IMR-90 (cell line): ENCODE results near the gene PPP1R13B. TPM values are rescaled to one million over a fixed set of nuclear protein-coding genes. Genes with fewer than 3 reads are reported as not detected.

ENCODE experiments used
- ATAC-seq: fragments of 200-7000 bp; cut with Tn5 transposase; 2 replicates; pipeline ENCODE4 v1.9.1; 2020; ENCODE audit warnings: low read depth, mild to moderate bottlenecking, moderate library complexity
- BruUV-seq: library from RNA; stranded (reverse); fragments of 400-500 nt; replicated peaks from 2 replicates; lab custom pipeline; 2021; lab: Mats Ljungman, UMichigan
- CTCF ChIA-PET: fragments of 300-600 bp; formaldehyde crosslinking; extraction: SDS; loops from one replicate; lab custom pipeline; 2021; ENCODE audit warnings: antibody characterized with exemption; lab: Yijun Ruan, JAX
- POLR2A ChIA-PET: fragments of 300-600 bp; sonication (Branson Sonifier 250); formaldehyde crosslinking; loops from one replicate; lab custom pipeline; 2022; ENCODE audit warnings: antibody characterized with exemption; ENCODE audit not compliant: unreplicated experiment; lab: Charles Lee
- DNase-seq: peaks from one replicate; pipeline ENCODE4 v3.0.0; 2013
- H2AFZ ChIP-seq: replicated peaks from 2 replicates; pipeline ENCODE3; 2013; ENCODE audit warnings: low read length, mild to moderate bottlenecking; ENCODE audit not compliant: poor library complexity
- H2AK5ac ChIP-seq: 2 replicates; pipeline ENCODE4 v1.6.1; 2013; ENCODE audit warnings: low read depth, low read length, inconsistent platforms
- H2AK9ac ChIP-seq: replicated peaks from 2 replicates; pipeline ENCODE3; 2013; ENCODE audit warnings: mild to moderate bottlenecking, low read depth, low read length, moderate library complexity; ENCODE audit not compliant: poor library complexity
- H2BK120ac ChIP-seq: 2 replicates; pipeline ENCODE4 v1.6.1; 2013; ENCODE audit warnings: low read depth, low read length, inconsistent platforms
- H2BK15ac ChIP-seq: 3 replicates; pipeline ENCODE4 v1.6.1; 2013; ENCODE audit warnings: low read depth, low read length, inconsistent platforms
- H2BK20ac ChIP-seq: 2 replicates; pipeline ENCODE4 v1.6.1; 2013; ENCODE audit warnings: low read depth, mild to moderate bottlenecking, inconsistent platforms, low read length, moderate library complexity
- H2BK5ac ChIP-seq: 2 replicates; pipeline ENCODE4 v1.6.1; 2013; ENCODE audit warnings: mild to moderate bottlenecking, low read depth, low read length, inconsistent platforms; ENCODE audit not compliant: poor library complexity, severe bottlenecking
- H3K14ac ChIP-seq: replicated peaks from 2 replicates; pipeline ENCODE4 v1.6.1; 2013; ENCODE audit warnings: low read depth, low read length, inconsistent platforms
- H3K18ac ChIP-seq: 2 replicates; pipeline ENCODE4 v1.6.1; 2013; ENCODE audit warnings: low read depth, low read length, control low read depth
- H3K23ac ChIP-seq: 2 replicates; pipeline ENCODE4 v1.6.1; 2013; ENCODE audit warnings: low read depth, low read length, inconsistent platforms
- H3K27ac ChIP-seq: 2 replicates; pipeline ENCODE4 v1.5.1; 2013; ENCODE audit warnings: mild to moderate bottlenecking, control low read depth, low read length; ENCODE audit not compliant: insufficient read depth
- H3K27me3 ChIP-seq: 2 replicates; pipeline ENCODE4 v1.6.1; 2013; ENCODE audit warnings: low read length; ENCODE audit not compliant: control insufficient read depth, insufficient read depth
- H3K36me3 ChIP-seq: 2 replicates; pipeline ENCODE4 v1.6.1; 2013; ENCODE audit warnings: low read length, mixed read lengths; ENCODE audit not compliant: control insufficient read depth, insufficient read depth
- H3K4ac ChIP-seq: 2 replicates; pipeline ENCODE4 v1.6.1; 2013; ENCODE audit warnings: low read depth, low read length, inconsistent platforms
- H3K4me1 ChIP-seq: 2 replicates; pipeline ENCODE4 v1.6.1; 2013; ENCODE audit warnings: low read length, mixed read lengths; ENCODE audit not compliant: control insufficient read depth, insufficient read depth
- H3K4me2 ChIP-seq: 2 replicates; pipeline ENCODE4 v1.6.1; 2013; ENCODE audit warnings: low read depth, mild to moderate bottlenecking, control low read depth, low read length, moderate library complexity
- H3K4me3 ChIP-seq: 2 replicates; pipeline ENCODE4 v1.5.1; 2013; ENCODE audit warnings: low read depth, mild to moderate bottlenecking, control low read depth, low read length, moderate library complexity; ENCODE audit not compliant: insufficient read depth
- H3K56ac ChIP-seq: 2 replicates; pipeline ENCODE4 v1.6.1; 2013; ENCODE audit warnings: low read length, inconsistent platforms; ENCODE audit not compliant: insufficient read depth; ENCODE audit errors: extremely low read depth
- H3K79me1 ChIP-seq, 2 experiments: 2 replicates each; pipeline ENCODE4 v1.6.1; 2013; ENCODE audit warnings: low read length in 2 of 2, inconsistent platforms in 1 of 2, low read depth in 1 of 2
- H3K9ac ChIP-seq: 2 replicates; pipeline ENCODE4 v1.6.1; 2013; ENCODE audit warnings: low read depth, low read length, control low read depth
- H3K9me1 ChIP-seq: 2 replicates; pipeline ENCODE4 v1.6.1; 2013; ENCODE audit warnings: low read length, inconsistent platforms; ENCODE audit not compliant: insufficient read depth
- H3K9me3 ChIP-seq: 2 replicates; pipeline ENCODE4 v1.6.1; 2013; ENCODE audit warnings: low read length; ENCODE audit not compliant: control insufficient read depth, insufficient read depth
- H4K20me1 ChIP-seq: 2 replicates; pipeline ENCODE4 v1.6.1; 2013; ENCODE audit warnings: low read length, inconsistent platforms; ENCODE audit not compliant: insufficient read depth
- H4K5ac ChIP-seq: 2 replicates; pipeline ENCODE4 v1.6.1; 2013; ENCODE audit warnings: mild to moderate bottlenecking, low read depth, low read length, control low read depth
- H4K8ac ChIP-seq, 2 experiments: 2 replicates each; pipeline ENCODE4 v1.6.1; 2013; ENCODE audit warnings: low read depth in 2 of 2, low read length in 2 of 2, control low read depth in 1 of 2, inconsistent platforms in 1 of 2
- H4K91ac ChIP-seq: 2 replicates; pipeline ENCODE4 v1.6.1; 2013; ENCODE audit warnings: low read depth, low read length, inconsistent platforms; ENCODE audit not compliant: insufficient read depth
- BHLHE40 ChIP-seq: fragments of 150-350 bp; IDR thresholded peaks from 2 replicates; pipeline ENCODE4 v1.6.1; 2016; ENCODE audit warnings: mild to moderate bottlenecking, low read depth, low read length
- RAD21 ChIP-seq: IDR thresholded peaks from 2 replicates; pipeline ENCODE4 v1.6.1; 2012; ENCODE audit warnings: low read length, improper control_type of control experiment
- SMC3 ChIP-seq: fragments of 150-350 bp; IDR thresholded peaks from 2 replicates; pipeline ENCODE4 v1.6.1; 2016; ENCODE audit warnings: low read depth, mild to moderate bottlenecking, antibody characterized with exemption, low read length, moderate library complexity
- WGBS, 2 experiments: methylation state at CpG; one replicate each; pipeline versions ENCODE4 v1.1.5 to v1.1.7; 2013; ENCODE audit warnings: missing lambda C conversion rate in 2 of 2; ENCODE audit not compliant: insufficient read length in 1 of 2; ENCODE audit errors: extremely low coverage in 2 of 2; 5-methylcytosine and 5-hydroxymethylcytosine counted together
- dilution Hi-C: fragments of 300-500 bp; cut with HindIII; formaldehyde crosslinking; loops from one replicate; pipeline ENCODE4 v1.14.3; 2018; ENCODE audit warnings: low sequenced_read_pairs; ENCODE audit not compliant: unreplicated experiment
- in situ Hi-C: fragments of 300-500 bp; cut with MboI; formaldehyde crosslinking; loops from 3 replicates; pipeline ENCODE4 v1.14.3; 2019; ENCODE audit warnings: low sequenced_read_pairs, inconsistent platforms, mixed read lengths
- intact Hi-C: fragments of 100-400 bp; cut with micrococcal nuclease; formaldehyde crosslinking; loops from 2 replicates; pipeline ENCODE4 v1.10.0; 2022
- polyA plus RNA-seq, 3 experiments: library from polyadenylated mRNA; depleted of rRNA; stranded (reverse); fragments of >200 nt; gene quantifications; 2 replicates each; pipeline ENCODE4 v1.2.3, GENCODE V29; 2012; ENCODE audit warnings: low replicate concordance in 1 of 3
- total RNA-seq: library from RNA; depleted of rRNA; stranded (reverse); fragments of >200 nt; gene quantifications from 2 replicates; pipeline ENCODE4 v1.2.3, GENCODE V29; 2012
- TF ChIP-seq, protein P1 (sequence below): conservative IDR thresholded peaks from 2 replicates; pipeline ENCODE4 v1.5.1; 2012; ENCODE audit warnings: mild to moderate bottlenecking, low read depth, low read length, improper control_type of control experiment

PPP1R13B gene
- total and polyA plus RNA-seq, 2 of the 4 experiments (the other 2 are of a cell fraction), result 1.6 to 2.8 TPM

DNA sequence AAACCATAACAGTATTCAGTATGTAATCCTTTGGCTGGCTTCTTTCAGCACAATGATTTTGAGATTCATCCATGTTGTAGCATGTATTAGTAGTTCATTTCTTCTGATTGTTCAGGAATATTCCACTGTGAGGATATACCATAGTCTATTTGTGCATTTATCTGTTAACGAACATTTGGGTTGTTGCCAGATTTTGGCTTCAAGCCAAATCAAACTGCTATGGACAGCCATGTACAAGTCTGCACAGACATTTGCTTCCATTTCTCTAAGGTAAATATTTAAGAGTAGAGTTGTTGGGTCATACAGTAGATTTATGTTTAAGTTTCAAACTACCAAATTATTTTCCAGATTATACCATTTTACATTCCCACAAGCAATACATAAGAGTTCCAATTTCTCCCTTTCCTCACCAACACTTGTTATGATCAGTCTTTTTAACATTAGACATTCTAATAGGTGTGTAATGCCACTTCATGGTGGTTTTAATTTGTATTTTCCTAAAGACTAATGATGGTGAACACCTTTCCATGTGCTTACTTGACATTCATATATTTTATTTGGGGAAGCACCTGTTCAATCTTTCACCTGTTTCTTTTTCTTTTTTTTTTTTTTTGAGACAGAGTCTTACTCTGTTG is 75.2 kb downstream of the PPP1R13B start:
- in situ Hi-C loops, result no loop called here
- H2AK5ac ChIP-seq, result no peak overlapping the region

More for the DNA sequence above, 75.2 kb downstream of the PPP1R13B start:
- intact Hi-C loops, result no loop called here
- ChIA-PET POLR2A (no interaction called here), CTCF (no interaction called here)
- Histone ChIP-seq H3K23ac (no peak overlapping the region), H2BK20ac (no peak overlapping the region), H4K20me1 (no peaks in the 10 kb centered on the region), H3K9me3 (no peaks in the 10 kb centered on the region), H2AK9ac (no peak overlapping the region), H2AFZ (no peak overlapping the region), H3K14ac (no peak overlapping the region), H3K4me2 (no peak overlapping the region), H3K27me3 (no peaks in the 10 kb centered on the region), H4K8ac (no peak overlapping the region), H3K27ac (no peak overlapping the region), H3K4me3 (no peak overlapping the region), H3K4me1 (no peaks in the 10 kb centered on the region), H2BK5ac (no peak overlapping the region), H3K56ac (no peak overlapping the region), H4K91ac (no peak overlapping the region), H2BK15ac (no peak overlapping the region), H3K18ac (no peak overlapping the region), H2BK120ac (no peak overlapping the region), H3K36me3 (no peaks in the 10 kb centered on the region), H3K9ac (no peak overlapping the region), H3K79me1 (no peaks in the 10 kb centered on the region), H3K4ac (no peak overlapping the region), H3K9me1 (0 out of 2 replicates have a peak, but pooled peaks cover 1% of the 10 kb centered on the region), H4K5ac (no peak overlapping the region)
- DNase-seq, result no peak
- TF ChIP-seq BHLHE40, result no peak
- TF ChIP-seq, protein P1, sequence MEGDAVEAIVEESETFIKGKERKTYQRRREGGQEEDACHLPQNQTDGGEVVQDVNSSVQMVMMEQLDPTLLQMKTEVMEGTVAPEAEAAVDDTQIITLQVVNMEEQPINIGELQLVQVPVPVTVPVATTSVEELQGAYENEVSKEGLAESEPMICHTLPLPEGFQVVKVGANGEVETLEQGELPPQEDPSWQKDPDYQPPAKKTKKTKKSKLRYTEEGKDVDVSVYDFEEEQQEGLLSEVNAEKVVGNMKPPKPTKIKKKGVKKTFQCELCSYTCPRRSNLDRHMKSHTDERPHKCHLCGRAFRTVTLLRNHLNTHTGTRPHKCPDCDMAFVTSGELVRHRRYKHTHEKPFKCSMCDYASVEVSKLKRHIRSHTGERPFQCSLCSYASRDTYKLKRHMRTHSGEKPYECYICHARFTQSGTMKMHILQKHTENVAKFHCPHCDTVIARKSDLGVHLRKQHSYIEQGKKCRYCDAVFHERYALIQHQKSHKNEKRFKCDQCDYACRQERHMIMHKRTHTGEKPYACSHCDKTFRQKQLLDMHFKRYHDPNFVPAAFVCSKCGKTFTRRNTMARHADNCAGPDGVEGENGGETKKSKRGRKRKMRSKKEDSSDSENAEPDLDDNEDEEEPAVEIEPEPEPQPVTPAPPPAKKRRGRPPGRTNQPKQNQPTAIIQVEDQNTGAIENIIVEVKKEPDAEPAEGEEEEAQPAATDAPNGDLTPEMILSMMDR, result no peak
- TF ChIP-seq RAD21, result no peak
- TF ChIP-seq SMC3, result no peak
- no TSS peak for BruUV-seq
- dilution Hi-C loops, result no loop called here
- ATAC-seq, result no peak
- WGBS, 2 experiments, result no CpG with 5 or more reads among the region's 1 CpG
